Measurements from ENCODE around the gene MAP2K2.
"Not testable (repeated sequence)": the region's sequence is repeated elsewhere in the genome, so short reads cannot be mapped to it uniquely, and the experiment has no call there.

Gene MAP2K2

DNA sequence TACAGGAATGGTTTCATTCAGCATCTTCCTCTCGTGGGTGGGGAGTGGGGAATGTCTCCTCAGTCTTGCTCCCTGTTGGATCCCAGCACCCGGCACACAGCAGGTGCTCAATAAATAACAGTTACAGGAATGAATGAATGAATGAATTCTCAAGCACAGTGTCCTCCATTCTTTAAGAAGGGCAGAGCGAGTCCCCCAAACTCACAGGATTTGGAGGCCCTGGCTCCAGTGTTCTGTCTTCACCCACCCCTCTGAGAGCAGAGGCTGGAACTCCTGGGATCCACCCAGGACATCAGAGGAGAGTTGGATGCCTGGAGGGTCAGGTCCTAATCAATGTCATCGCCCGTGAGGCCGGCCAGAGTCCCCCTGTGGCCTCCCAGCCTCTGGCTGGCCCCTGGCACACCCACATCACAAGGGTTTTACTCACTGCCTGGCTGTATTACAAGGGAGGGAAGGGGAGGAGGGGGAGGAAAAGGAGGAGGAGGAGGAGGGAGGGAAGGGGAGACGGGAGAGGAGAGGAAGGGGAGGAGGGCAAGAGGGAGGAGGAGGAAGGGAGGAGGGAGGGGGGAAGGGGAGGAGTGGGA, 20.8 kb upstream of the MAP2K2 start:
- DNase-seq: no peak
- H3K27me3 ChIP-seq: peaks cover 0 to 49% of the 10 kb centered on the region in 2 donors
- H3K27ac ChIP-seq: no peak overlapping the region
- intact Hi-C loops (cut with DNase I; ENCODE audit: low total_unique reads): no loop called here
- TF ChIP-seq, protein P1, sequence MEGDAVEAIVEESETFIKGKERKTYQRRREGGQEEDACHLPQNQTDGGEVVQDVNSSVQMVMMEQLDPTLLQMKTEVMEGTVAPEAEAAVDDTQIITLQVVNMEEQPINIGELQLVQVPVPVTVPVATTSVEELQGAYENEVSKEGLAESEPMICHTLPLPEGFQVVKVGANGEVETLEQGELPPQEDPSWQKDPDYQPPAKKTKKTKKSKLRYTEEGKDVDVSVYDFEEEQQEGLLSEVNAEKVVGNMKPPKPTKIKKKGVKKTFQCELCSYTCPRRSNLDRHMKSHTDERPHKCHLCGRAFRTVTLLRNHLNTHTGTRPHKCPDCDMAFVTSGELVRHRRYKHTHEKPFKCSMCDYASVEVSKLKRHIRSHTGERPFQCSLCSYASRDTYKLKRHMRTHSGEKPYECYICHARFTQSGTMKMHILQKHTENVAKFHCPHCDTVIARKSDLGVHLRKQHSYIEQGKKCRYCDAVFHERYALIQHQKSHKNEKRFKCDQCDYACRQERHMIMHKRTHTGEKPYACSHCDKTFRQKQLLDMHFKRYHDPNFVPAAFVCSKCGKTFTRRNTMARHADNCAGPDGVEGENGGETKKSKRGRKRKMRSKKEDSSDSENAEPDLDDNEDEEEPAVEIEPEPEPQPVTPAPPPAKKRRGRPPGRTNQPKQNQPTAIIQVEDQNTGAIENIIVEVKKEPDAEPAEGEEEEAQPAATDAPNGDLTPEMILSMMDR (IDR thresholded peaks at IDR 0.05): no peak
- H3K4me1 ChIP-seq: no peaks in the 10 kb centered on the region
- no peaks in the 10 kb centered on the region for H3K36me3 ChIP-seq
- no peaks in the 10 kb centered on the region for H3K9me3 ChIP-seq
- H3K4me3 ChIP-seq: no peak overlapping the region

DNA sequence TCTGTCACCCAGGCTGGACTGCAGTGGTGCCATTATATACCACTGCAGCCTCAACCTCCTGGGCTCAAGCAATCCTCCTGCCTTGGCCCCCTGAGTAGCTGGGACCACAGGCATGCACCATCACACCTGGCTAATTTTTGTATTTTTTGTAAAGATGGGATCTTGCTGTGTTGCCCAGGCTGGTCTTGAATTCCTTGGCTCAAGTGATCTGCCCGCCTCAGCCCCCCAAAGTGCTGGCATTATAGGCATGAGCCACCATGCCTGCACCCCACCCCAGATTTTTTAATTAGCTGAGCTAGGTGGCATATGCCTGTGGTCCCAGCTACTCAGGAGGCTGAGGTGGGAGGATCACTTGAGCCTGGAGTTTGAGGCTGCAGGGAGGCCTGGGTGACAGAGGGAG, 19.0 kb upstream of the MAP2K2 start:
- H3K27ac ChIP-seq; DNase-seq; H3K9me3 ChIP-seq; H3K4me1 ChIP-seq; intact Hi-C loops (cut with DNase I; ENCODE audit: low total_unique reads); H3K36me3 ChIP-seq; H3K4me3 ChIP-seq: not testable (repeated sequence)
- H3K27me3 ChIP-seq: peaks cover 0 to 47% of the 10 kb centered on the region in 2 donors

DNA sequence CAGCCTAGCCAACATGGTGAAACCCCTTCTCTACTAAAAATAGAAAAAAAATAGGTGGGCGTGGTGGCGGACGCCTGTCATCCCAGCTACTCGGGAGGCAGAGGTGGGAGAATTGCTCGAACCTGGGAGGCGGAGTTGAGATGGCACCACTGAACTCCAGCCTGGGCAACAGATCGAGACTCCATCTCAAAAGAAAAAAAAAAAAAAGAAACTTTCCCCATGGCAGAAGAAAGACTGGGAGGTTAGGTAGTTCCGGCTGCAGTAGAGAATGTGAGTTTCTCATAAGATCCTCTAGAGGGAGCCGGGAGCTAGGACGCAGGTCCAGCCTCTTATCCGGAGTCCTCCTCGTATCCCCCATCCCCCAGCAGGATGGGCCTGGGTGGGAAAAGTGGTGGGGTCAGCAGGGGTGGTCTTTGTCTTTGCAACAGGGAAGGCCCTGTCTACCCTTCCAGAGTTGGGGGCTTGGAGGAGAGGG, 16.4 kb upstream of the MAP2K2 start:
- Histone ChIP-seq H3K36me3 (no peaks in the 10 kb centered on the region), H3K27ac (no peak overlapping the region), H3K4me3 (no peak overlapping the region), H3K27me3 (peaks cover 0 to 30% of the 10 kb centered on the region in 2 donors), H3K9me3 (no peaks in the 10 kb centered on the region), H3K4me1 (no peaks in the 10 kb centered on the region)
- intact Hi-C loops (cut with DNase I; ENCODE audit: low total_unique reads): no loop called here
- no peak for DNase-seq
- TF ChIP-seq, protein P1 (IDR thresholded peaks at IDR 0.05): peak; percentile 45 to 55

DNA sequence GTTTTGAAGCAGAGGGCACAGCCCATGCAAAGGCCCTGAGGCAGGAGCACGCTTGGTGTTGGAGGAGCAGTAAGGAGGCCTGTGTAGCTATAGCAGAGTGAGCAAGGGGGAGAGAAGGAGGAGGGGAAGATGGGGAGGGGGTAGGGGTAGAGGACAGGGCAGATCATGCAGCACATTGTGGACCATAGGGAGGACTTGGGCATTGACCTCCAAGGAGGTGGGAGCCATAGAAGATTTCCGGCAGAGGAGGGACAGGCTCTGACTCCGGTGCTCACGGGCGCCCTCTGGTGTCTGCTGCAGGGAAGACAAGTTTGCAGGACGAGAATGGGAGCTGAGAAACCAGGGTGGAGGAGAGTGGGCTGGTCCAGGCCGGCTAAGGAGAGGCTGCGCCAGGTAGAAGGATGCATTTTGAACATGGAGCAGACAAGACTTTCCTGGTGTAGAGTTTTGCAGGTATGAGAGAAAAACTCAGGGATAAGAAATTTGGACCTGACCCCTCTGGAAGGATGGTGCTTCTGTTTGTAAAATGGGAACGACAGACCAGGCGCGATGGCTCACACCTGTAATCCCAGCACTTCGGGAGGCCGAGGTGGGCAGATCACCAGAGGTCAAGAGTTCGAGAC, 15.8 kb upstream of the MAP2K2 start:
- Histone ChIP-seq H3K27me3 (peaks cover 0 to 27% of the 10 kb centered on the region in 2 donors), H3K4me1 (no peaks in the 10 kb centered on the region), H3K9me3 (no peaks in the 10 kb centered on the region), H3K4me3 (no peak overlapping the region), H3K27ac (no peak overlapping the region), H3K36me3 (no peaks in the 10 kb centered on the region)
- TF ChIP-seq, protein P1 (IDR thresholded peaks at IDR 0.05): peak; percentile 62 to 80
- DNase-seq: peak; percentile 78 to 86
- intact Hi-C loops (cut with DNase I; ENCODE audit: low total_unique reads): no loop called here

DNA sequence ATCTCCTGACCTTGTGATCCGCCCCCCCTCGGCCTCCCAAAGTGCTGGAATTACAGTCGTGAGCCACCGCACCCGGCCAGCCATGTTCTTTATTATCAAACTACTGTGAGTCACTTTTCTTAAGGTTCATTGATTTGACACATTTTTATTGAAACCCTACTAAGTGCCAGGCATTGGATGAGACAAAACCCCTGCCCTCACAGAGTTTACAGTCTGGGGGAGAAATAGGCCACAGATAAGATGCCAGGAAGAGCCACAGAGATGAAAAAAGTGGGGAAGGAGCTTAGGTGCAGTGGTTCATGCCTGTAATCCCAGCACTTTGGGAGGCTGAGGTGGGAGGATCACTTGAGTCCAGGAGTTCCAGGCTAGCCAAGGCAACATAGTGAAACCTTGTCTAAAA, 14.5 kb upstream of the MAP2K2 start:
- no peak for DNase-seq
- Histone ChIP-seq H3K4me1 (no peaks in the 10 kb centered on the region), H3K4me3 (no peak overlapping the region), H3K9me3 (no peaks in the 10 kb centered on the region), H3K27ac (no peak overlapping the region), H3K36me3 (no peaks in the 10 kb centered on the region), H3K27me3 (peaks cover 0 to 18% of the 10 kb centered on the region in 2 donors)
- intact Hi-C loops (cut with DNase I; ENCODE audit: low total_unique reads): no loop called here
- TF ChIP-seq, protein P1 (IDR thresholded peaks at IDR 0.05): no peak

DNA sequence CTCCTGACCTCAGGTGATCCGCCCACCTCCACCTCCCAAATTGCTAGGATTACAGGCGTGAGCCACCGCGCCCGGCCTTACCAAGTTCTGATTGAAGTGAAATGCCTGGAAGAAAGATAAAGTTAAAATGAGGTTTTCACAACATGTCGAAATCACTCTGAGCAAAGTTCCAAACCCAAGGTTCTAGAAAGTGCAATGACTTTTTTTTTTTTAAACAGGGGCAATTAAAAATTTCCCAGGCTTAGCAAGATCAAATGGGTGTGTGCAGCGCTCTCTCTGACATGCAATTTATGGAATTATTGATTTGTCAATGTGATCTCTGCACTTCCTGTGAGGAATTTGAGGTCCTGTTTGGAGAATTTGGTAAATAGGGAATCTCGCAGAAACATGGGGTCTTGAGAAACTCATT, 12.8 kb upstream of the MAP2K2 start:
- intact Hi-C loops (cut with DNase I; ENCODE audit: low total_unique reads): no loop called here
- no peak overlapping the region for H3K27ac ChIP-seq
- DNase-seq: no peak

DNA sequence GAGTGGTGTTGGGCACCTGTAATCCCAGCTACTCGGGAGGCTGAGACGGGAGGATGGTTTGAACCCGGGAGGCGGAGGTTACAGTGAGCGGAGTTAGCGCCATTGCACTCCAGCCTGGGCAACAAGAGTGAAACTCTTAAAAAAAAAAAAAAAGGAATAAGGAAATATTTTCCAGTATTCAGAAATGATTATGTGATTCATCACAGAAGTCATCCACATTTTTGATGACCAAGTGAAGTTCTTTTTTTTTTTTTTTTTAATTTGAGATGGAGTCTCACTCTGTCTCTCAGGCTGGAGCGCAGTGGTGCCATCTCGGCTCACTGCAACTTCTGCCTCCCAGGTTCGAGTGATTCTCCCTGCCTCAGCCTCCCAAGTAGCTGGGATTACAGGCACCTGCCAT, 11.5 kb upstream of the MAP2K2 start:
- peaks cover 0 to 15% of the 10 kb centered on the region in 2 donors for H3K27me3 ChIP-seq
- H3K27ac ChIP-seq; H3K36me3 ChIP-seq; intact Hi-C loops (cut with DNase I; ENCODE audit: low total_unique reads); H3K4me1 ChIP-seq; H3K4me3 ChIP-seq; H3K9me3 ChIP-seq; DNase-seq: not testable (repeated sequence)

More for the DNA sequence above, 12.8 kb upstream of the MAP2K2 start:
- TF ChIP-seq, protein P1 (IDR thresholded peaks at IDR 0.05): no peak
- H3K9me3 ChIP-seq: no peaks in the 10 kb centered on the region
- peaks cover 0 to 15% of the 10 kb centered on the region in 2 donors for H3K27me3 ChIP-seq
- H3K4me1 ChIP-seq: peaks cover 0 to 3% (median 0%) of the 10 kb centered on the region in 4 donors
- no peak overlapping the region for H3K4me3 ChIP-seq
- no peaks in the 10 kb centered on the region for H3K36me3 ChIP-seq

Data from tibial artery (tissue), 4 donors.